Measurements from ENCODE around the gene HSD11B2. TPM values are rescaled to one million over a fixed set of nuclear protein-coding genes. Genes with fewer than 3 reads are reported as not detected.

HSD11B2 gene
- total RNA-seq, 1 experiment from 2014 or later = 9.7 TPM

DNA sequence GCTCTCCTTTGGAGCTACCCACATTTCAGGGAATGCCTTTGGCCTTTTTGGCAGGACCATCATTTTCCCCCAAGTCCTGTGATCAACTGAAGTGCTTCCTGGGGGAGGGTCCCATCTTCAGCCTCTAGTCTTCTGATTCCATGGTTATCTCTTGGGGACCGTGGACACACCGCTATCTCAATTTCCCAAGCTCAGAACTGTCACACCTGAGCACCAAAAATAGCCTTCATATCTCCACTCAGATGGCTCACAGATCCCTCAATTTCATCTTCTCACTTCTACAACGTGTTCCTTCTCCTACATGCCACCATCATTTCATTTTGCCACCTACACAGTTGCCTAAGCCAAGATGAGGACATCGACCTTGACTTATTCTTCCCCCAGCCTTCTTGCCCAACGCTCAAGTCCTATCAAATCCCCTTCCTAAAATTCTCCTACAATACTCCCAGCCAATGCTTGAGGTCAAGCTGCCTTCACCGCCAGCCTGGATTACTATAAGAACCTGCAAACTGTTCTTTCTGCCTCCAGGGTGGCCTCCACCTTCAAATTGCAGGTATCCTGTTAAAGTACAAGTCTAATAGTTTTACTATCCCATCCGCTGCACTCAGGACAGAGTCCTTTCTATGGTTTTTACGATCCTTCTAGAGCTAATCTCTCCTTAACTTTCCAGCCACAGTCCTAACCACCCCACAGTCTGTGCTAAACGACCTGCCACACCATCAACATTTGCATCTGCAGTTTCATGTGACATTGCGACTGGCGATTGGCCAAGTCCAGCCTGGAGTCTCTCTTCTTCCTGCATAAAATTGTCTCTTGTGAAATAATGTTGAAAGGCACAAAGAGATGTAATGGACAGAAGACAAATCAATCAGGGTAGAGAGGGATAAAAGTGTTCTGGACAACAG is 43.9 kb downstream of the HSD11B2 start:
- ATAC-seq (no peak), DNase-seq (ENCODE audit: low read depth, low spot score) (no peak)
- no peak for TF ChIP-seq SIN3A (IDR thresholded peaks at IDR 0.05; ENCODE audit: low read depth)
- no peak for TF ChIP-seq ZFX (IDR thresholded peaks at IDR 0.05)
- TF ChIP-seq ELF1 (IDR thresholded peaks at IDR 0.05; ENCODE audit: borderline replicate concordance, low read depth) = no peak
- no peak for TF ChIP-seq ZNF274 (IDR thresholded peaks at IDR 0.05; ENCODE audit: low read depth, low read length)
- no peak for TF ChIP-seq JUND (IDR thresholded peaks at IDR 0.05)
- TF ChIP-seq, protein P1, sequence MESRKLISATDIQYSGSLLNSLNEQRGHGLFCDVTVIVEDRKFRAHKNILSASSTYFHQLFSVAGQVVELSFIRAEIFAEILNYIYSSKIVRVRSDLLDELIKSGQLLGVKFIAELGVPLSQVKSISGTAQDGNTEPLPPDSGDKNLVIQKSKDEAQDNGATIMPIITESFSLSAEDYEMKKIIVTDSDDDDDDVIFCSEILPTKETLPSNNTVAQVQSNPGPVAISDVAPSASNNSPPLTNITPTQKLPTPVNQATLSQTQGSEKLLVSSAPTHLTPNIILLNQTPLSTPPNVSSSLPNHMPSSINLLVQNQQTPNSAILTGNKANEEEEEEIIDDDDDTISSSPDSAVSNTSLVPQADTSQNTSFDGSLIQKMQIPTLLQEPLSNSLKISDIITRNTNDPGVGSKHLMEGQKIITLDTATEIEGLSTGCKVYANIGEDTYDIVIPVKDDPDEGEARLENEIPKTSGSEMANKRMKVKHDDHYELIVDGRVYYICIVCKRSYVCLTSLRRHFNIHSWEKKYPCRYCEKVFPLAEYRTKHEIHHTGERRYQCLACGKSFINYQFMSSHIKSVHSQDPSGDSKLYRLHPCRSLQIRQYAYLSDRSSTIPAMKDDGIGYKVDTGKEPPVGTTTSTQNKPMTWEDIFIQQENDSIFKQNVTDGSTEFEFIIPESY (IDR thresholded peaks at IDR 0.05; ENCODE audit: extremely low read depth, insufficient replicate concordance, low read length) = no peak
- TF ChIP-seq, protein P2, sequence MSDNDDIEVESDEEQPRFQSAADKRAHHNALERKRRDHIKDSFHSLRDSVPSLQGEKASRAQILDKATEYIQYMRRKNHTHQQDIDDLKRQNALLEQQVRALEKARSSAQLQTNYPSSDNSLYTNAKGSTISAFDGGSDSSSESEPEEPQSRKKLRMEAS (IDR thresholded peaks at IDR 0.05) = no peak
- TF ChIP-seq YY1 (IDR thresholded peaks at IDR 0.05; ENCODE audit: extremely low read depth, insufficient replicate concordance, low read depth, low read length) = no peak
- no peak for TF ChIP-seq POLR2AphosphoS5 (IDR thresholded peaks at IDR 0.05; ENCODE audit: low read depth, low read length)
- TF ChIP-seq CEBPB (IDR thresholded peaks at IDR 0.05; ENCODE audit: low read depth) = no peak
- TF ChIP-seq, protein P3, sequence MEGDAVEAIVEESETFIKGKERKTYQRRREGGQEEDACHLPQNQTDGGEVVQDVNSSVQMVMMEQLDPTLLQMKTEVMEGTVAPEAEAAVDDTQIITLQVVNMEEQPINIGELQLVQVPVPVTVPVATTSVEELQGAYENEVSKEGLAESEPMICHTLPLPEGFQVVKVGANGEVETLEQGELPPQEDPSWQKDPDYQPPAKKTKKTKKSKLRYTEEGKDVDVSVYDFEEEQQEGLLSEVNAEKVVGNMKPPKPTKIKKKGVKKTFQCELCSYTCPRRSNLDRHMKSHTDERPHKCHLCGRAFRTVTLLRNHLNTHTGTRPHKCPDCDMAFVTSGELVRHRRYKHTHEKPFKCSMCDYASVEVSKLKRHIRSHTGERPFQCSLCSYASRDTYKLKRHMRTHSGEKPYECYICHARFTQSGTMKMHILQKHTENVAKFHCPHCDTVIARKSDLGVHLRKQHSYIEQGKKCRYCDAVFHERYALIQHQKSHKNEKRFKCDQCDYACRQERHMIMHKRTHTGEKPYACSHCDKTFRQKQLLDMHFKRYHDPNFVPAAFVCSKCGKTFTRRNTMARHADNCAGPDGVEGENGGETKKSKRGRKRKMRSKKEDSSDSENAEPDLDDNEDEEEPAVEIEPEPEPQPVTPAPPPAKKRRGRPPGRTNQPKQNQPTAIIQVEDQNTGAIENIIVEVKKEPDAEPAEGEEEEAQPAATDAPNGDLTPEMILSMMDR (IDR thresholded peaks at IDR 0.05 in 2 of 3, conservative IDR thresholded peaks at IDR 0.05 in 1 of 3; ENCODE audit: borderline replicate concordance in 1 of 3, insufficient read depth in 1 of 3, low read depth in 2 of 3, low read length in 2 of 3) = no peak
- no peak for TF ChIP-seq SP1 (IDR thresholded peaks at IDR 0.05; ENCODE audit: low read depth)
- no peak for TF ChIP-seq EZH2 (IDR thresholded peaks at IDR 0.05)
- H3K36me3 ChIP-seq (ENCODE audit: control insufficient read depth in 1 of 2, insufficient read depth in 2 of 2, low read length in 2 of 2) = no peaks in the 10 kb centered on the region
- H3K4me3 ChIP-seq (replicated peaks in 1 of 2; ENCODE audit: low read depth in 1 of 2, low read length in 2 of 2) = no peak overlapping the region
- no TSS peak for BruUV-seq (replicated peaks)
- no peak overlapping the region for H3K4me2 ChIP-seq (ENCODE audit: low read length)
- RAD21 ChIA-PET (ENCODE audit: low non-redundant PET in 1 of 2, low total read pairs in 2 of 2, uncharacterized antibody in 2 of 2, unreplicated experiment in 2 of 2) = no interaction called here
- no peaks in the 10 kb centered on the region for H3K27me3 ChIP-seq (ENCODE audit: insufficient read depth, low read length)
- POLR2A ChIA-PET = no interaction called here
- H4K20me1 ChIP-seq (ENCODE audit: insufficient read depth) = no peaks in the 10 kb centered on the region
- H3K4me1 ChIP-seq (ENCODE audit: control insufficient read depth in 1 of 2, insufficient read depth in 2 of 2, low read length in 2 of 2) = peaks cover 3 to 5% of the 10 kb centered on the region in 2 experiments; a peak in 2 of 4 replicates
- no peak overlapping the region for H3K9ac ChIP-seq (ENCODE audit: low read length)
- intact Hi-C loops (cut with micrococcal nuclease) = no loop called here
- H3K9me3 ChIP-seq (ENCODE audit: control insufficient read depth in 1 of 2, insufficient read depth in 1 of 2, low read depth in 1 of 2, low read length in 2 of 2) = no peaks in the 10 kb centered on the region
- CTCF ChIA-PET = interaction anchor here (1.3 kb wide), 1 partner anchor 46 kb away, joined by 4 read pairs; no protein-coding TSS in a partner anchor
- no peak overlapping the region for H3K27ac ChIP-seq (ENCODE audit: low read depth, low read length)
- H3K9me2 ChIP-seq (ENCODE audit: insufficient read depth) = no peaks in the 10 kb centered on the region
- no peak overlapping the region for H2AFZ ChIP-seq (ENCODE audit: low read depth, low read length, poor library complexity, severe bottlenecking)
- peaks cover 47% of the 10 kb centered on the region for H3K79me2 ChIP-seq (ENCODE audit: insufficient read depth, low read length)

Data from HCT116 (cell line).